SK-N-SH (cell line): Measurements from ENCODE around the gene NR2F1-AS1. TPM values are rescaled to one million over a fixed set of nuclear protein-coding genes. Genes with fewer than 3 reads are reported as not detected.

Experiments
- CTCF ChIA-PET: fragments of 300-600, 350-600 bp; formaldehyde crosslinking; extraction: SDS; loops from one replicate; lab custom pipeline; 2021; lab: Yijun Ruan, JAX
- POLR2A ChIA-PET: fragments of 350-600 bp; sonication (Branson Sonifier 250); formaldehyde crosslinking; extraction: SDS; loops from one replicate; lab custom pipeline; 2020; ENCODE audit warnings: antibody characterized with exemption, inconsistent platforms; lab: Yijun Ruan, JAX
- DNase-seq: peaks from one replicate; pipeline ENCODE4 v3.0.0; 2012
- H2AFZ ChIP-seq: fragments of 200-600 bp; sonication (generic); 2 replicates; pipeline ENCODE4 v1.8.1; 2016; ENCODE audit warnings: antibody characterized with exemption, mild to moderate bottlenecking, low read depth
- H3F3A ChIP-seq: fragments of 200-600 bp; sonication (generic); replicated peaks from 2 replicates; pipeline ENCODE3; 2016; ENCODE audit warnings: antibody characterized with exemption, mild to moderate bottlenecking; ENCODE audit not compliant: insufficient read depth
- H3K27ac ChIP-seq, 2 experiments: fragments of 200-500 bp in 1 of 2; fragments of 200-600 bp in 1 of 2; sonication (Bioruptor generic) in 1 of 2; sonication (generic), shearing (Covaris generic) in 1 of 2; 2 replicates each; pipeline versions ENCODE4 v1.5.1 to v1.6.1; 2014 to 2016; ENCODE audit warnings: low read depth in 2 of 2, inconsistent platforms in 1 of 2, low read length in 1 of 2, mild to moderate bottlenecking in 1 of 2, mixed read lengths in 1 of 2
- H3K27me3 ChIP-seq: fragments of 200-600 bp; sonication (generic), shearing (Covaris generic); 2 replicates; pipeline ENCODE4 v1.6.1; 2016; ENCODE audit warnings: mixed run types; ENCODE audit not compliant: insufficient read depth
- H3K36me3 ChIP-seq, 2 experiments: fragments of 200-500 bp in 1 of 2; fragments of 200-600 bp in 1 of 2; sonication (Bioruptor generic) in 1 of 2; sonication (generic) in 1 of 2; replicated peaks in 1 of 2; 2 replicates each; pipeline versions ENCODE3 to v1.5.1; 2014 to 2016; ENCODE audit warnings: low read length in 1 of 2, mild to moderate bottlenecking in 1 of 2; ENCODE audit not compliant: insufficient read depth in 2 of 2, control insufficient read depth in 1 of 2
- H3K4me1 ChIP-seq, 2 experiments: fragments of 200-500 bp in 1 of 2; fragments of 200-600 bp in 1 of 2; sonication (Bioruptor generic) in 1 of 2; sonication (generic), shearing (Covaris generic) in 1 of 2; 2 replicates each; pipeline versions ENCODE4 v1.5.1 to v1.6.1; 2014 to 2016; ENCODE audit warnings: low read depth in 1 of 2, low read length in 1 of 2, mixed run types in 1 of 2; ENCODE audit not compliant: insufficient read depth in 2 of 2, control insufficient read depth in 1 of 2
- H3K4me2 ChIP-seq: fragments of 200-600 bp; sonication (generic), shearing (Covaris generic); 2 replicates; pipeline ENCODE4 v1.6.1; 2017; ENCODE audit warnings: mixed run types
- H3K4me3 ChIP-seq, 2 experiments: fragments of 200-500 bp in 1 of 2; fragments of 200-600 bp in 1 of 2; sonication (Bioruptor generic) in 1 of 2; sonication (generic), shearing (Covaris generic) in 1 of 2; 2 replicates each; pipeline versions ENCODE4 v1.5.1 to v1.8.1; 2014 to 2016; ENCODE audit warnings: low read depth in 2 of 2, inconsistent platforms in 1 of 2, low read length in 1 of 2, mild to moderate bottlenecking in 1 of 2, mixed read lengths in 1 of 2, moderate library complexity in 1 of 2
- H3K79me2 ChIP-seq: fragments of 200-600 bp; sonication (generic); 2 replicates; pipeline ENCODE4 v1.8.1; 2017; ENCODE audit warnings: mild to moderate bottlenecking; ENCODE audit not compliant: insufficient read depth
- H3K9ac ChIP-seq: fragments of 200-600 bp; sonication (generic); 2 replicates; pipeline ENCODE4 v1.6.1; 2017; ENCODE audit warnings: mixed run types
- H3K9me2 ChIP-seq: fragments of 200-600 bp; sonication (generic); 2 replicates; pipeline ENCODE4 v1.6.1; 2017; ENCODE audit warnings: mixed run types
- H3K9me3 ChIP-seq: fragments of 200-600 bp; sonication (generic); 2 replicates; pipeline ENCODE4 v1.6.1; 2017; ENCODE audit warnings: mixed run types, mild to moderate bottlenecking, moderate library complexity
- H4K20me1 ChIP-seq: fragments of 200-600 bp; sonication (generic); 2 replicates; pipeline ENCODE4 v1.6.1; 2017; ENCODE audit warnings: mild to moderate bottlenecking, mixed run types; ENCODE audit not compliant: insufficient read depth
- CHD2 ChIP-seq: fragments of 150-350 bp; IDR thresholded peaks from 2 replicates; pipeline ENCODE4 v1.6.1; 2018; ENCODE audit warnings: low read length; ENCODE audit not compliant: partially characterized antibody
- ELF1 ChIP-seq: IDR thresholded peaks from 2 replicates; pipeline ENCODE4 v1.4.0; 2012
- EP300 ChIP-seq, 2 experiments: IDR thresholded peaks; 2 replicates each; pipeline versions ENCODE4 v1.4.0 to v1.6.1; 2012; ENCODE audit warnings: borderline replicate concordance in 1 of 2, low read depth in 1 of 2, low read length in 1 of 2
- EZH2phosphoT487 ChIP-seq: fragments of 200-600 bp; sonication (generic); IDR thresholded peaks from 2 replicates; pipeline ENCODE4 v1.6.1; 2017; ENCODE audit warnings: low read depth, mixed run types, mild to moderate bottlenecking, antibody characterized with exemption, moderate library complexity, borderline replicate concordance
- GABPA ChIP-seq: IDR thresholded peaks from 2 replicates; pipeline ENCODE4 v1.4.0; 2012; ENCODE audit warnings: low read depth, mild to moderate bottlenecking
- MEF2A ChIP-seq: IDR thresholded peaks from 2 replicates; pipeline ENCODE4 v1.4.0; 2012; ENCODE audit warnings: low read depth, borderline replicate concordance
- NFIC ChIP-seq: IDR thresholded peaks from 2 replicates; pipeline ENCODE4 v1.4.0; 2012; ENCODE audit warnings: borderline replicate concordance
- POLR2AphosphoS5 ChIP-seq: IDR thresholded peaks from 2 replicates; pipeline ENCODE4 v1.6.1; 2012; ENCODE audit warnings: low read depth, low read length
- RXRA ChIP-seq: IDR thresholded peaks from 2 replicates; pipeline ENCODE4 v1.4.0; 2012; ENCODE audit warnings: low read depth, mild to moderate bottlenecking, borderline replicate concordance
- SIN3A ChIP-seq: IDR thresholded peaks from 2 replicates; pipeline ENCODE4 v1.6.1; 2012; ENCODE audit warnings: low read depth, mild to moderate bottlenecking, low read length, moderate library complexity, borderline replicate concordance
- TAF1 ChIP-seq: IDR thresholded peaks from 2 replicates; pipeline ENCODE4 v1.6.1; 2012; ENCODE audit warnings: low read depth, mild to moderate bottlenecking, low read length, moderate library complexity, borderline replicate concordance
- TEAD4 ChIP-seq: IDR thresholded peaks from 2 replicates; pipeline ENCODE4 v1.4.0; 2012; ENCODE audit warnings: mild to moderate bottlenecking, borderline replicate concordance; ENCODE audit not compliant: insufficient read depth
- WGBS: methylation state at CpG from one replicate; pipeline ENCODE4 v1.1.6; 2017; ENCODE audit warnings: low lambda C conversion rate; 5-methylcytosine and 5-hydroxymethylcytosine counted together
- polyA plus RNA-seq, 3 experiments: library from polyadenylated mRNA; depleted of rRNA; stranded (reverse); fragments of >200 nt; gene quantifications; 2 replicates each; pipeline ENCODE4 v1.2.3, GENCODE V29; 2012
- TF ChIP-seq, protein P1 (sequence below): fragments of 150-350 bp; IDR thresholded peaks from 2 replicates; pipeline ENCODE4 v1.6.1; 2017; ENCODE audit warnings: antibody characterized with exemption, low read length, low read depth, borderline replicate concordance
- TF ChIP-seq, protein P2 (sequence below): IDR thresholded peaks from 2 replicates; pipeline ENCODE4 v1.4.0; 2012; ENCODE audit warnings: low read depth, borderline replicate concordance
- TF ChIP-seq, protein P3 (sequence below): IDR thresholded peaks from 2 replicates; pipeline ENCODE4; 2012

The NR2F1-AS1 gene
- polyA plus RNA-seq, 1 of the 3 experiments (the other 2 are of a cell fraction): 7.4 TPM

DNA sequence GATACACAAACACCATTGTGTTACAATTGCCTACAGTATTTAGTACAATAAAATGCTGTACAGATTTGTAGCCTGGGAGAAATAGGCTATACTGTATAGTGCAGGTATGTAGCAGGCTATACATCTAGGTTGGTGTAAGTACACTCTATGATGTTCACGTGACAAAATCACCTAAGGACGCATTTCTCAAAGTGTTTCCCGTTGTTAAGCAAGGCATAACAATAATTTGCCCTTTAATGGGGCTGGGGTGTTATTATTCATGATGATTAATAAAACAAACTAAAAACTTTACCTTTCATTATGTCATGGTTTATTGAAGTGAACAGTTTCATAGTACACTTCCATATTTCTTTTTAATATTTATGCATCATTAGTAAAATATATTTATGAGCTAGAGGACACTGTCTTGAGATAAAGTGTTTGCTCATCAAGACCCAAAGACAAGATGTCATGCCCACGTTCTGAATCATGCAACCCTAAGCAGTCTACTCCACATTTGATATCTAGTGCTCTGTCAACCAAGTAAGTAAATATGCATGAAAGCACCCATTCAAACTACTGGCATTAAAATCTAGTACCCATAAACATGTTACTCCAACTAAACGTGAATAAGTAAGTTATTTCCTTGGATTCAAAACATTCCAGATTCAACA is 220.5 kb downstream of the NR2F1-AS1 start:
- Histone ChIP-seq H3K79me2 (no peaks in the 10 kb centered on the region), H2AFZ (no peak overlapping the region), H3K4me2 (no peak overlapping the region), H3K9me3 (no peaks in the 10 kb centered on the region), H3K4me1 (peaks cover 4 to 13% of the 10 kb centered on the region in 2 experiments; a peak in 3 of 4 replicates), H3F3A (peaks cover 16% of the 10 kb centered on the region), H4K20me1 (no peaks in the 10 kb centered on the region), H3K9ac (no peak overlapping the region), H3K36me3 (no peaks in the 10 kb centered on the region), H3K27me3 (no peaks in the 10 kb centered on the region), H3K4me3 (no peak overlapping the region)
- WGBS: 89% methylated on average over 5 of the region's 5 CpGs
- no peak for DNase-seq
- CTCF ChIA-PET: interaction anchor here (1.1 to 1.8 kb wide), 2 partner anchors 16 to 24 kb away, joined by 3 to 5 read pairs; no protein-coding TSS in a partner anchor
- no peak for TF ChIP-seq POLR2AphosphoS5
- TF ChIP-seq, protein P1, sequence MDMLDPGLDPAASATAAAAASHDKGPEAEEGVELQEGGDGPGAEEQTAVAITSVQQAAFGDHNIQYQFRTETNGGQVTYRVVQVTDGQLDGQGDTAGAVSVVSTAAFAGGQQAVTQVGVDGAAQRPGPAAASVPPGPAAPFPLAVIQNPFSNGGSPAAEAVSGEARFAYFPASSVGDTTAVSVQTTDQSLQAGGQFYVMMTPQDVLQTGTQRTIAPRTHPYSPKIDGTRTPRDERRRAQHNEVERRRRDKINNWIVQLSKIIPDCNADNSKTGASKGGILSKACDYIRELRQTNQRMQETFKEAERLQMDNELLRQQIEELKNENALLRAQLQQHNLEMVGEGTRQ: no peak
- TF ChIP-seq SIN3A: no peak
- TF ChIP-seq RXRA: no peak
- no peak for TF ChIP-seq EZH2phosphoT487
- TF ChIP-seq EP300 (IDR thresholded peaks at IDR 0.05; ENCODE audit: borderline replicate concordance in 1 of 2, low read depth in 1 of 2, low read length in 1 of 2): no peak
- TF ChIP-seq, all 33 proteins: peak for 0
- POLR2A ChIA-PET: no interaction called here
- no peaks in the 10 kb centered on the region for H3K9me2 ChIP-seq
- H3K27ac ChIP-seq: 0 out of 4 replicates have a peak overlapping the region, but pooled peaks of 1 of the 2 experiments have one; percentile 40

DNA sequence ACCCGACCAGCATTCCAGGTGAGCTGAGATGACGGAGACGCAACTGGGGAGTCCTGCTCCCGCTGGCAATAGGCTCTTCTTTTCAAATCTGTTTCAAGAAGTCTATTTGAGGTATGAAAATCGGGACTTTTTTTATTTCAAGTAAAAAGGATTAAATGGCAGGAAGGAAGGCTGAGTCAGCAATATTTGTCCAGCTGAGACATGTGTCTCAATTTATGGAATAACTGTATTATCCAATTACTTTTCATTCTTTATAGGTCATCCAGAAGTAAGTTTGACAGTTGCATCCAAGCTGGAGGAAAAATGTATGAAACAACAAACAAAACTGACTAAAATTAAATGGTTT is 221.1 kb downstream of the NR2F1-AS1 start:
- Histone ChIP-seq H4K20me1 (no peaks in the 10 kb centered on the region), H3K9ac (no peak overlapping the region), H3K27ac (peak overlapping the region in 1 of 2 experiments; percentile 40; a peak in 2 of 4 replicates), H3K4me3 (no peak overlapping the region), H3F3A (peaks cover 16% of the 10 kb centered on the region), H2AFZ (no peak overlapping the region), H3K36me3 (no peaks in the 10 kb centered on the region), H3K4me1 (peaks cover 4 to 13% of the 10 kb centered on the region in 2 experiments; a peak in 3 of 4 replicates), H3K27me3 (no peaks in the 10 kb centered on the region), H3K79me2 (no peaks in the 10 kb centered on the region), H3K4me2 (no peak overlapping the region), H3K9me2 (no peaks in the 10 kb centered on the region), H3K9me3 (no peaks in the 10 kb centered on the region)
- WGBS: 90% methylated on average over 5 of the region's 5 CpGs
- 0 out of 2 replicates have a peak, but pooled peaks have one; percentile 0 for TF ChIP-seq MEF2A
- TF ChIP-seq EP300 (IDR thresholded peaks at IDR 0.05; ENCODE audit: borderline replicate concordance in 1 of 2, low read depth in 1 of 2, low read length in 1 of 2): 0 out of 4 replicates have a peak, but pooled peaks of 1 of the 2 experiments have one; percentile 2
- 0 out of 2 replicates have a peak, but pooled peaks have one; percentile 6 for TF ChIP-seq TEAD4
- no peak for TF ChIP-seq ELF1
- TF ChIP-seq GABPA: no peak
- TF ChIP-seq, protein P1: no peak
- TF ChIP-seq, protein P2, sequence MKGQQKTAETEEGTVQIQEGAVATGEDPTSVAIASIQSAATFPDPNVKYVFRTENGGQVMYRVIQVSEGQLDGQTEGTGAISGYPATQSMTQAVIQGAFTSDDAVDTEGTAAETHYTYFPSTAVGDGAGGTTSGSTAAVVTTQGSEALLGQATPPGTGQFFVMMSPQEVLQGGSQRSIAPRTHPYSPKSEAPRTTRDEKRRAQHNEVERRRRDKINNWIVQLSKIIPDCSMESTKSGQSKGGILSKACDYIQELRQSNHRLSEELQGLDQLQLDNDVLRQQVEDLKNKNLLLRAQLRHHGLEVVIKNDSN: no peak
- TF ChIP-seq NFIC: no peak
- no peak for TF ChIP-seq TAF1
- TF ChIP-seq CHD2: no peak
- TF ChIP-seq, protein P3, sequence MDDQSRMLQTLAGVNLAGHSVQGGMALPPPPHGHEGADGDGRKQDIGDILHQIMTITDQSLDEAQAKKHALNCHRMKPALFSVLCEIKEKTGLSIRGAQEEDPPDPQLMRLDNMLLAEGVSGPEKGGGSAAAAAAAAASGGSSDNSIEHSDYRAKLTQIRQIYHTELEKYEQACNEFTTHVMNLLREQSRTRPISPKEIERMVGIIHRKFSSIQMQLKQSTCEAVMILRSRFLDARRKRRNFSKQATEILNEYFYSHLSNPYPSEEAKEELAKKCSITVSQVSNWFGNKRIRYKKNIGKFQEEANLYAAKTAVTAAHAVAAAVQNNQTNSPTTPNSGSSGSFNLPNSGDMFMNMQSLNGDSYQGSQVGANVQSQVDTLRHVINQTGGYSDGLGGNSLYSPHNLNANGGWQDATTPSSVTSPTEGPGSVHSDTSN: peak; percentile 2; the same call in 1 of the 2 replicates
- DNase-seq: no peak
- POLR2A ChIA-PET: no interaction called here
- CTCF ChIA-PET: interaction anchor here (1.1 to 1.8 kb wide), 3 partner anchors 16 to 34 kb away, joined by 3 to 5 read pairs (median 3); no protein-coding TSS in a partner anchor
